SJCRH30 (cell line): ENCODE data around the gene TM9SF4. TPM values are rescaled to one million over a fixed set of nuclear protein-coding genes. Genes with fewer than 3 reads are reported as not detected.

Source experiments
- DNase-seq, 2 experiments: peaks; one replicate each; pipeline ENCODE4 v3.0.0-alpha.2; 2015 to 2020
- H3K27ac ChIP-seq: fragments of 250-450 bp; sonication (Bioruptor Pico); 2 replicates; pipeline ENCODE4 v1.5.1; 2020; ENCODE audit warnings: mild to moderate bottlenecking, moderate library complexity
- H3K27me3 ChIP-seq: fragments of 250-450 bp; sonication (Bioruptor Pico); 2 replicates; pipeline ENCODE4 v1.5.1; 2020; ENCODE audit warnings: mild to moderate bottlenecking, moderate library complexity
- H3K36me3 ChIP-seq: fragments of 250-450 bp; sonication (Bioruptor Pico); 2 replicates; pipeline ENCODE4 v1.5.1; 2020; ENCODE audit warnings: mild to moderate bottlenecking, moderate library complexity
- H3K4me1 ChIP-seq: fragments of 250-450 bp; sonication (Bioruptor Pico); 2 replicates; pipeline ENCODE4 v1.5.1; 2020; ENCODE audit warnings: mild to moderate bottlenecking, moderate library complexity
- H3K4me3 ChIP-seq: fragments of 250-450 bp; sonication (Bioruptor Pico); 2 replicates; pipeline ENCODE4 v1.5.1; 2020; ENCODE audit warnings: mild to moderate bottlenecking, moderate library complexity
- H3K9me3 ChIP-seq: fragments of 250-450 bp; sonication (Bioruptor Pico); replicated peaks from 2 replicates; pipeline ENCODE4 v1.5.1; 2020; ENCODE audit warnings: mild to moderate bottlenecking, moderate library complexity
- total RNA-seq: library from RNA; depleted of rRNA; stranded (reverse); fragments of >200 nt; shearing (Covaris generic); gene quantifications from 2 replicates; pipeline ENCODE4 v1.2.3, GENCODE V29; 2014

Gene TM9SF4
- total RNA-seq, 1 experiment from 2014 or later, result 40.0 TPM

- H3K4me3 ChIP-seq, result no peak overlapping the region
- H3K36me3 ChIP-seq, result peaks cover 11% of the 10 kb centered on the region
- DNase-seq, result no peak
- no peak overlapping the region for H3K27ac ChIP-seq
- no peaks in the 10 kb centered on the region for H3K9me3 ChIP-seq
- H3K27me3 ChIP-seq, result no peaks in the 10 kb centered on the region
- H3K4me1 ChIP-seq, result no peaks in the 10 kb centered on the region
Observed at GRCh38 chr20:32129863-32130262, 20.3 kb downstream of the TM9SF4 start.

- H3K27me3 ChIP-seq, result no peaks in the 10 kb centered on the region
- H3K4me1 ChIP-seq, result no peaks in the 10 kb centered on the region
- peaks cover 6% of the 10 kb centered on the region for H3K36me3 ChIP-seq
- H3K27ac ChIP-seq, result no peak overlapping the region
- no peak for DNase-seq
- H3K9me3 ChIP-seq, result no peaks in the 10 kb centered on the region
- H3K4me3 ChIP-seq, result no peak overlapping the region
Observed at GRCh38 chr20:32130352-32130751, 20.8 kb downstream of the TM9SF4 start.

- DNase-seq, result no peak
- H3K27ac ChIP-seq, result no peak overlapping the region
- H3K36me3 ChIP-seq, result peaks cover 8% of the 10 kb centered on the region
- no peaks in the 10 kb centered on the region for H3K4me1 ChIP-seq
- no peaks in the 10 kb centered on the region for H3K27me3 ChIP-seq
- H3K4me3 ChIP-seq, result no peak overlapping the region
- no peaks in the 10 kb centered on the region for H3K9me3 ChIP-seq
Observed at GRCh38 chr20:32130965-32131364, 21.5 kb downstream of the TM9SF4 start.

DNA sequence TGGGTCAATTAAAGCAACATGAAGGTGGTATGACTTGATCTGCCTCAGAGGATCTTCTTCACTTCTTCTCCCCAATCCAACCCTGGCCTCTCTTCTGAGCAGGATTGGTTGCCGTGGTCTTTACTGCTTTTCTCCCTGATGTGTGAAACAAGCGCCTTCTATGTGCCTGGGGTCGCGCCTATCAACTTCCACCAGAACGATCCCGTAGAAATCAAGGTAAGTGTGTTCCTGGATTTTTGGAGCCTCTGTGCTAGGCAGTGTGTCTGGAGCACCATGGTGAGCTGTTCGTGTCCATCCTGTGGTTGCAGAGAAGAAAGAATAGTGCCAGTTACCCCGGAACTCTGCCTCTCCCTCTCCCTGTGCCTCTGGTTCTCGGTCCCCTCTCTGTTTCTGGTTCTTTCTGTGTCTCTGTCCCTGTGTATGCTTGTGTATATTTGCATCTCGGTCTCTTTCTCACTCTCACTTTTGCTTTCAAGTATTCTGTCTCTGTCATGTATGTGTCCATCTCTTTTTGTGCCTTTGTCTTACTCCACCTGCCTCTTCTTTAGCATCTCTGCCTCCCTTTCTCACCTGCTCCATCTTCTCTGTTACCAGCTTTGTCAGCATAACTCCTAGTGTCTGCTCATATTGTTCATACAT is 23.5 kb downstream of the TM9SF4 start:
- Histone ChIP-seq H3K4me1 (no peaks in the 10 kb centered on the region), H3K9me3 (no peaks in the 10 kb centered on the region), H3K27ac (no peak overlapping the region), H3K36me3 (peaks cover 20% of the 10 kb centered on the region; the same call in 1 of the 2 replicates), H3K27me3 (no peaks in the 10 kb centered on the region), H3K4me3 (no peak overlapping the region)
- DNase-seq, result no peak

DNA sequence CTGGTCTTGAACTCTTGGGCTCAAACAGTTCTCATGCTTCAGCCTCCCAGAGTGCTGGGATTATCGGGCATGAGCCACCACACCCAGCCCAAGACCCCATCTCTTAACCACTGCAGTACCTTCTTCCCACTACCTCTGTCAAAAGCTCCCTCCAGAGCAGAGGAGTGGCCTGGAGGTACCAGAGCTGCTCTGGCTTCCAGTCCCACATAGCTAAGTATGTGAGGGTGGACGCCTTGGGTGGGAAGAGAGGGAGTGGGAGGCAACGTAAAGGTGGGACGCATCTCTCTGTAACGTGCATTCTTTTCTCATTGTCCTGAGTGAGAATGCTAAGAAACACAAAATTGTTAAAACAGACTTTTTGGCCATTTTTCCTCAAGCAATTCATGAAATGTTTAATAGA is 24.5 kb downstream of the TM9SF4 start:
- H3K9me3 ChIP-seq, result no peaks in the 10 kb centered on the region
- peaks cover 20% of the 10 kb centered on the region; the same call in 1 of the 2 replicates for H3K36me3 ChIP-seq
- DNase-seq, result no peak
- H3K27me3 ChIP-seq, result no peaks in the 10 kb centered on the region
- H3K4me1 ChIP-seq, result no peaks in the 10 kb centered on the region
- H3K27ac ChIP-seq, result no peak overlapping the region
- H3K4me3 ChIP-seq, result no peak overlapping the region

GRCh38 chr20:32135983-32136515 is 26.5 kb downstream of the TM9SF4 start:
- no peak overlapping the region for H3K27ac ChIP-seq
- peaks cover 30% of the 10 kb centered on the region for H3K36me3 ChIP-seq
- no peaks in the 10 kb centered on the region for H3K27me3 ChIP-seq
- no peaks in the 10 kb centered on the region for H3K9me3 ChIP-seq
- H3K4me3 ChIP-seq, result no peak overlapping the region
- H3K4me1 ChIP-seq, result no peaks in the 10 kb centered on the region
- DNase-seq, result no peak

GRCh38 chr20:32138921-32139320 is 29.4 kb downstream of the TM9SF4 start:
- H3K27ac ChIP-seq, result no peak overlapping the region
- DNase-seq, result no peak
- H3K4me1 ChIP-seq, result no peaks in the 10 kb centered on the region
- H3K27me3 ChIP-seq, result no peaks in the 10 kb centered on the region
- H3K4me3 ChIP-seq, result no peak overlapping the region
- H3K9me3 ChIP-seq, result no peaks in the 10 kb centered on the region
- H3K36me3 ChIP-seq, result peaks cover 47% of the 10 kb centered on the region

- Histone ChIP-seq H3K9me3 (no peaks in the 10 kb centered on the region), H3K27me3 (no peaks in the 10 kb centered on the region), H3K27ac (no peak overlapping the region), H3K4me3 (no peak overlapping the region), H3K36me3 (peaks cover 56% of the 10 kb centered on the region), H3K4me1 (no peaks in the 10 kb centered on the region)
- no peak for DNase-seq
Observed at GRCh38 chr20:32139947-32140346, 30.4 kb downstream of the TM9SF4 start.

GRCh38 chr20:32140603-32141002 is 31.1 kb downstream of the TM9SF4 start:
- H3K4me3 ChIP-seq, result no peak overlapping the region
- H3K9me3 ChIP-seq, result no peaks in the 10 kb centered on the region
- H3K27ac ChIP-seq, result no peak overlapping the region
- peaks cover 61% of the 10 kb centered on the region for H3K36me3 ChIP-seq
- no peaks in the 10 kb centered on the region for H3K27me3 ChIP-seq
- DNase-seq, result no peak
- no peaks in the 10 kb centered on the region for H3K4me1 ChIP-seq

GRCh38 chr20:32141465-32141980 is 32.0 kb downstream of the TM9SF4 start:
- no peak for DNase-seq
- Histone ChIP-seq H3K4me3 (no peak overlapping the region), H3K27ac (no peak overlapping the region), H3K9me3 (no peaks in the 10 kb centered on the region), H3K4me1 (no peaks in the 10 kb centered on the region), H3K27me3 (no peaks in the 10 kb centered on the region), H3K36me3 (peaks cover 68% of the 10 kb centered on the region)

- no peaks in the 10 kb centered on the region for H3K9me3 ChIP-seq
- no peaks in the 10 kb centered on the region for H3K4me1 ChIP-seq
- peaks cover 67% of the 10 kb centered on the region for H3K36me3 ChIP-seq
- H3K27ac ChIP-seq, result no peak overlapping the region
- DNase-seq, result no peak
- no peaks in the 10 kb centered on the region for H3K27me3 ChIP-seq
- no peak overlapping the region for H3K4me3 ChIP-seq
Observed at GRCh38 chr20:32142088-32142487, 32.6 kb downstream of the TM9SF4 start.

DNA sequence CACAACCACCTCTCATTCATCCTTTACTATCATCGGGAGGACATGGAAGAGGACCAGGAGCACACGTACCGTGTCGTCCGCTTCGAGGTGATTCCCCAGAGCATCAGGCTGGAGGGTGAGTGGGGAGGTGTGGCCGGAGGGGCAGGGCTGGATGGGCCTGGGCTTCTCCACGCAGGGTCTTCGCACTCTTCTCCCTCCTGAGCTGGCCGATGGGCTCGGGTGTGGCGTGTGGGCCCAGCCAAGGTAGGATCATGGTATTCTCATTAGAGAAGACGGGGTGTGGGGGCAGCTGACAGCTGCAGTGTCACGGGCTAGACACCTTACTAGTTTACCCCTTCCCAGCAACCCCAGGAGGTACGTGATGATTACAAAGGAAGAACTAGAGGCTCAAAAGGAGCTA is 33.5 kb downstream of the TM9SF4 start:
- no peak for DNase-seq
- Histone ChIP-seq H3K36me3 (peaks cover 64% of the 10 kb centered on the region), H3K9me3 (no peaks in the 10 kb centered on the region)

DNA sequence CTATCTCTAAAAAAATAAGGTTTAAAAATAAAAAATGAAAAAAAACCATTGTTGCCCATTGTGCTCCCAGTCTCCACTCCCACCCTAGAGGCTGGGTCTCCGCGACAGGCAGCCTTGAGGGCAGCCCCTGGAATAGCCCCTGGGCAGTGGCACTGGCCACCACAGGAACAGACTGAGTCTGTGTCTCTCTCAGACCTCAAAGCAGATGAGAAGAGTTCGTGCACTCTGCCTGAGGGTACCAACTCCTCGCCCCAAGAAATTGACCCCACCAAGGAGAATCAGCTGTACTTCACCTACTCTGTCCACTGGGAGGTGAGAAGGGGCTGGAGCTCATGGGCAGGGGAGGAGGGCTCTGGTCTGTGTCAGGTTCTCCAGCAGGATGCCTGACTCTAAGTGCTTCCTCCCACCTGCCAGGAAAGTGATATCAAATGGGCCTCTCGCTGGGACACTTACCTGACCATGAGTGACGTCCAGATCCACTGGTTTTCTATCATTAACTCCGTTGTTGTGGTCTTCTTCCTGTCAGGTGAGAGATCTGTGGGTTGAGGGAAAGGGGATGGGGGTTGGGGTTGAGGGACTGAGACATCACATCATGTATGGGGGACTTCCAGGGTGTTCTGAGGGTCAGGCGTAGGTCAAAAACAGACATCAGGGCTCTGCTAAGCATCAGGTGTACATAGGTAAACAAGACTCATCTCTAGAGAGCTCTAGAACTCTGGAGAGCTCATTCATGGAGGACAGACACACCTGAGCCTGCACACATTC is 35.6 kb downstream of the TM9SF4 start:
- Histone ChIP-seq H3K36me3 (peaks cover 70% of the 10 kb centered on the region), H3K4me1 (no peaks in the 10 kb centered on the region), H3K4me3 (no peak overlapping the region), H3K27me3 (no peaks in the 10 kb centered on the region), H3K9me3 (no peaks in the 10 kb centered on the region), H3K27ac (no peak overlapping the region)
- DNase-seq, result no peak

More for the DNA sequence above, 33.5 kb downstream of the TM9SF4 start:
- H3K27me3 ChIP-seq, result no peaks in the 10 kb centered on the region
- H3K4me3 ChIP-seq, result no peak overlapping the region
- no peaks in the 10 kb centered on the region for H3K4me1 ChIP-seq
- no peak overlapping the region for H3K27ac ChIP-seq

GRCh38 chr20:32149566-32150170 is 40.2 kb downstream of the TM9SF4 start:
- H3K36me3 ChIP-seq, result peaks cover 58% of the 10 kb centered on the region
- no peak overlapping the region for H3K27ac ChIP-seq
- no peaks in the 10 kb centered on the region for H3K9me3 ChIP-seq
- H3K27me3 ChIP-seq, result no peaks in the 10 kb centered on the region
- H3K4me3 ChIP-seq, result no peak overlapping the region
- DNase-seq, result no peak
- H3K4me1 ChIP-seq, result no peaks in the 10 kb centered on the region

DNA sequence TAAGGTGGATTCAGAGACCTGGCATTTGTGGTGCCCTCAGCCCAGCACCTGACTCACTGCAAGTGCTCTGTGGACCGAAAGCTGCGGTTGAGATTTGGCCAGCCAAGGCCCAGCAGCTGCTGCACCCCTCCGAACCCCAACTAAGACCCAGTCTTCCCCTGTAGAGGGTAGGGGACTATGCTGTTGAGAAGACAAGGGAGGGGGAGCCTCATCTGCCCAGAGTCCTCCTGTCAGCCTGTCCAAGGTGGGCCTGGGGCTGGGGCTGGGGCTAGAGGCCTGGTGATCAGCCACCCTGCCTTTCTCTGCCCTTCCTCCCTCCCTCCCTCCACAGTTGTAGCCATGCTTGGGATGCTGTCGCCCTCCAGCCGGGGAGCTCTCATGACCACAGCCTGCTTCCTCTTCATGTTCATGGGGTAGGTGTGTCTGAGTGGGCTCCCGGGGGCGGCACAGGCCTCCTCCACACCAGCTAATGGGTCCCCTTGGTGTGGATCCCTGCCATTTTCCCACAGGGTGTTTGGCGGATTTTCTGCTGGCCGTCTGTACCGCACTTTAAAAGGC is 40.9 kb downstream of the TM9SF4 start:
- Histone ChIP-seq H3K27me3 (no peaks in the 10 kb centered on the region), H3K4me3 (no peak overlapping the region), H3K36me3 (peaks cover 52% of the 10 kb centered on the region)

More for the DNA sequence above, 40.9 kb downstream of the TM9SF4 start:
- no peaks in the 10 kb centered on the region for H3K9me3 ChIP-seq
- H3K27ac ChIP-seq, result no peak overlapping the region
- DNase-seq, result no peak
- peaks cover 1% of the 10 kb centered on the region; the same call in 1 of the 2 replicates for H3K4me1 ChIP-seq
